ENCODE measurements around the gene ATL2.

The ATL2 gene

GRCh38 chr2:38248707-38249106 lies 128.4 kb downstream of the ATL2 start:
- no peak for DNase-seq (ENCODE audit: low read depth in 2 of 2)

DNA sequence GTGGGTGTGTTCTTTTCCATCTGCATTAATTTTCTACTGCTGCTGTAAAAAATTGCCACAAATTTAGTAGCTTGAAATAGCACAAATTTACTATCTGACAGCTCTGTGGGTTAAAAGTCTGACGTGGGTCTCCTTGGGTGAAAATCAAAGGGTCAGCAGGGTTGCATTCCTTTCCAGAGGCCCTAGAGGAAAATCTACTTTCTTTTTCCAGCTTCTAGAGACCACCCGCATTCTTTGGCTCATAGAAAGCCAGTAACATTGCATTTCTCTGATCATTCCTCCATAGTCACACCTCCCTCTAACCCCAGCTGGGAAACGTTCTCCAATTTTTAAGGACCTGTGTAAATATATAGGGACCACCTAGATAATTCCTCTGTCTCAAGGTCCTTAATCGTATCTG lies 128.8 kb downstream of the ATL2 start:
- no peak for DNase-seq (ENCODE audit: low read depth in 2 of 2)

GRCh38 chr2:38246105-38246504 lies 131.0 kb downstream of the ATL2 start:
- DNase-seq (ENCODE audit: low read depth in 2 of 2): no peak

- DNase-seq (ENCODE audit: low read depth in 2 of 2): no peak
These were observed 131.9 kb downstream of the ATL2 start for GRCh38 chr2:38245114-38245641.

- DNase-seq (ENCODE audit: low read depth in 2 of 2): no peak
These were observed 132.8 kb downstream of the ATL2 start for GRCh38 chr2:38244301-38244700.

Data from activated CD4-positive, alpha-beta T cell treated with anti-CD3 and anti-CD28 coated beads for 24 hours (primary cell).